NB4 (cell line): ENCODE data around the gene PDGFC.

Experiments used
- CTCF ChIP-seq: IDR thresholded peaks from one replicate; pipeline ENCODE4 v1.5.1; 2012; ENCODE audit warnings: low read depth, low read length
- MAX ChIP-seq: IDR thresholded peaks from 2 replicates; pipeline ENCODE4 v1.6.1; 2011; ENCODE audit warnings: low read depth, low read length
- MYC ChIP-seq: IDR thresholded peaks from 2 replicates; pipeline ENCODE4 v1.6.1; 2011; ENCODE audit warnings: low read depth, low read length
- POLR2A ChIP-seq: IDR thresholded peaks from 2 replicates; pipeline ENCODE4 v1.6.1; 2011; ENCODE audit warnings: mild to moderate bottlenecking; ENCODE audit not compliant: insufficient read length; ENCODE audit errors: extremely low read depth

- TF ChIP-seq CTCF (no peak), MYC (no peak), MAX (no peak), POLR2A (no peak)
These were observed 49.3 kb upstream of the PDGFC start for GRCh38 chr4:157020882-157021281.
